Colonic mucosa (tissue), 4 donors: ENCODE measurements around the gene UNK. TPM values are rescaled to one million over a fixed set of nuclear protein-coding genes. Genes with fewer than 3 reads are reported as not detected.

Experiments used
- DNase-seq: peaks from one replicate; pipeline ENCODE4 v3.0.0-alpha.2; 2020
- H3K27ac ChIP-seq: fragments of 200-600 bp; one replicate; pipeline ENCODE4 v1.8.0; 2021
- H3K27me3 ChIP-seq: fragments of 200-600 bp; one replicate; pipeline ENCODE4 v1.8.0; 2021
- H3K36me3 ChIP-seq: fragments of 200-600 bp; one replicate; pipeline ENCODE4 v1.8.0; 2021
- H3K4me1 ChIP-seq: fragments of 200-600 bp; one replicate; pipeline ENCODE4 v1.8.0; 2021; ENCODE audit warnings: mild to moderate bottlenecking
- H3K4me3 ChIP-seq: fragments of 200-600 bp; one replicate; pipeline ENCODE4 v1.8.0; 2021
- H3K9ac ChIP-seq, 2 donors: one replicate each; pipeline ENCODE4 v1.7.0; 2013; ENCODE audit warnings: control low read depth in 2 of 2, low read depth in 2 of 2, low read length in 2 of 2
- H3K9me3 ChIP-seq: fragments of 200-600 bp; one replicate; pipeline ENCODE4 v1.8.0; 2021
- CTCF ChIP-seq: fragments of 200-600 bp; IDR thresholded peaks from one replicate; pipeline ENCODE4 v1.8.0; 2022; ENCODE audit warnings: antibody characterized with exemption, mild to moderate bottlenecking
- intact Hi-C: fragments of 100-400 bp; cut with DNase I; formaldehyde crosslinking; loops from one replicate; pipeline ENCODE4 v1.14.1; 2022
- total RNA-seq, 2 donors: library from RNA; stranded (reverse); fragmentation: NEBNext Ultra II Directional in 1 of 2; extraction: Animal tissue kit (Norgen Biotek cat#: 25700) in 1 of 2; gene quantifications; one replicate each; pipeline ENCODE4 v1.2.1, GENCODE V29; 2021
- donor health status: healthy.
- donor health status: DM: no; HTN: no; CAD: no.
- donor health status: DM: no; HTN: no; CAD: no.

The UNK gene
- total RNA-seq, 2 donors from 2014 or later: 18.4 to 26.0 TPM

- intact Hi-C loops: no loop called here
- Histone ChIP-seq H3K27ac (no peak overlapping the region), H3K4me1 (no peaks in the 10 kb centered on the region), H3K27me3 (no peaks in the 10 kb centered on the region), H3K4me3 (no peak overlapping the region), H3K9me3 (no peaks in the 10 kb centered on the region), H3K36me3 (peaks cover 7% of the 10 kb centered on the region), H3K9ac (no peak overlapping the region)
- no peak for DNase-seq
- no peak for TF ChIP-seq CTCF
These were observed 33.0 kb downstream of the UNK start for GRCh38 chr17:75817571-75817970.

GRCh38 chr17:75818326-75818885 lies 33.8 kb downstream of the UNK start:
- Histone ChIP-seq H3K27ac (no peak overlapping the region), H3K9me3 (no peaks in the 10 kb centered on the region), H3K36me3 (no peaks in the 10 kb centered on the region), H3K4me1 (no peaks in the 10 kb centered on the region), H3K4me3 (no peak overlapping the region), H3K9ac (no peak overlapping the region), H3K27me3 (no peaks in the 10 kb centered on the region)
- no peak for DNase-seq
- TF ChIP-seq CTCF: no peak
- intact Hi-C loops: no loop called here

GRCh38 chr17:75819116-75819515 lies 34.5 kb downstream of the UNK start:
- Histone ChIP-seq H3K27me3 (no peaks in the 10 kb centered on the region), H3K9ac (no peak overlapping the region), H3K36me3 (no peaks in the 10 kb centered on the region), H3K4me3 (no peak overlapping the region), H3K27ac (no peak overlapping the region), H3K9me3 (no peaks in the 10 kb centered on the region), H3K4me1 (no peaks in the 10 kb centered on the region)
- TF ChIP-seq CTCF: no peak
- no peak for DNase-seq
- intact Hi-C loops: no loop called here

GRCh38 chr17:75819678-75820077 lies 35.1 kb downstream of the UNK start:
- no peak overlapping the region for H3K9ac ChIP-seq
- no peaks in the 10 kb centered on the region for H3K27me3 ChIP-seq
- intact Hi-C loops: no loop called here
- H3K4me1 ChIP-seq: no peaks in the 10 kb centered on the region
- no peaks in the 10 kb centered on the region for H3K9me3 ChIP-seq
- no peaks in the 10 kb centered on the region for H3K36me3 ChIP-seq
- no peak for DNase-seq
- H3K27ac ChIP-seq: no peak overlapping the region
- TF ChIP-seq CTCF: no peak
- H3K4me3 ChIP-seq: no peak overlapping the region

- TF ChIP-seq CTCF: no peak
These were observed 35.8 kb downstream of the UNK start for GRCh38 chr17:75820094-75821080.

More at GRCh38 chr17:75820094-75821080, 35.8 kb downstream of the UNK start:
- no peaks in the 10 kb centered on the region for H3K36me3 ChIP-seq
- no peak overlapping the region for H3K9ac ChIP-seq
- no peaks in the 10 kb centered on the region for H3K4me1 ChIP-seq
- intact Hi-C loops: no loop called here
- no peak overlapping the region for H3K27ac ChIP-seq
- H3K27me3 ChIP-seq: no peaks in the 10 kb centered on the region
- no peak for DNase-seq
- H3K4me3 ChIP-seq: no peak overlapping the region
- H3K9me3 ChIP-seq: no peaks in the 10 kb centered on the region
